GM18499 (cell line): ENCODE results near the gene SFT2D3.

Experiments
- ATAC-seq: cut with Tn5 transposase; IDR thresholded peaks from one replicate; pipeline ENCODE4 v1.9.1; 2021; ENCODE audit warnings: moderate number of reproducible peaks; ENCODE audit not compliant: insufficient read depth, unreplicated experiment

Gene SFT2D3

DNA sequence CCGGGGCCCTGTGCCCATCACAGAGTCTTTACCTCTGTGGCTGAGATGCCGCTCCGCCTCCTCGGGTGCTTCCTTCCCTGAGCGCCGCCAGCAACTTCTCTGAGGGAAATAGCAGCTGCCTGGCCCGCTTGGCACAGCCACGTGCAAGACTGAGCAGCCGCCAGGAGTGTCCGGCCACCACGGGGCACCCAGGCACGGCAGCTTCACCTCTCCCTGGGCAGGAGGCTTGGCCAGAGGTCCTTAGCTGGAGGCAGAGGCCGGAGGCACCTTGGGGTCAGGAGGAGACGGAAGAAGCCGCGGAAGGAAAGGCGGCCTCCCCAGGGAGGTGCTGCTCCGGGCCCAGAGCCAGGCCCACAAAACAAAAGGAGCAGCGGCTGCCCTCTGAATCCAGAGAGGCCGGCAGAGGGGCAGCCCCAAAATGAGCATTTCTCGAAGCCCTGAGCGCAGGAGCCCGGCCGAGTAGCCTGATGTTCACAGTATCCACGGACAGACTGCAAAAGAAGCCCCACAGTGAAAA lies 20.0 kb upstream of the SFT2D3 start:
- no peak for ATAC-seq

DNA sequence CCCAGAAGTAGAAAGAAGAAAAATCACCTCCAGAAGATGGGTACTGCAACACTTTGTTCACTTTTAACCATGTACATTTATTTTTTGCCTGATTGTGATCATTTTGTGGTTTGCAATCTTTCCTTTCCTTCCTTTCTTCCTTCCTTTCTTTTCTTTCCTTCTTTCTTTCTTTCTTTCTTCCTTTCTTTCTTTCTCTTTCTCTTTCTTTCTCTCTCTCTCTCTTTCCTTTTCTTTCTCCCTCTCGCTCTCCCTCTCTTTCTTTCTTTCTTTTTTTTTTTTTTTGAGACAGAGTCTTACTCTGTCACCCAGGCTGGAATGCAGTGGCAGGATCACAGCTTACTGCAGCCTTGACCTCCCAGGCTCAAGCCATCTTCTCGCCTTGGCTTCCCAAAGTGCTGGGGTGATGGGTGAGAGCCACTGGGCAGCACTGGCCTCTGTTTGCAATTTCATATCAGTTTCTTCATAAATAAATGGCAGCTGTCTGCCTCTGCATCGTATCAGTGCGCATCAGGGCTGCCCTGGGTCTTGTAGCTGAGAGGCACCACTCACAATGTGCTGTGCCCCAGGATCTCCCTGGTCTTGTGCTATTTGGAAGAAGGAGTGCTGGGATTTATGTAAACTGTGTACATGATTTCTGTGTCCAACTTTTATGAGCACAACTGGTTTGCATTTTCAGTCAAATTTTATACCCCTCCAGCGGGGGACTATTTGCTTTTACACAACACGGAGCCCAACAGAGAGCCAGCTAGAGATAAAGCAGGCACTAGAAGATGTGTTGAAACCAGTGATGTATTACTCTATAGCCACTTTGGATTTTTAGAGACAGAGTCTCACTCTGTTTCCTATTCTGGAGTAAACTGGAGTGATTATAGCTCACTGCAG lies 19.1 kb upstream of the SFT2D3 start:
- ATAC-seq = no peak

DNA sequence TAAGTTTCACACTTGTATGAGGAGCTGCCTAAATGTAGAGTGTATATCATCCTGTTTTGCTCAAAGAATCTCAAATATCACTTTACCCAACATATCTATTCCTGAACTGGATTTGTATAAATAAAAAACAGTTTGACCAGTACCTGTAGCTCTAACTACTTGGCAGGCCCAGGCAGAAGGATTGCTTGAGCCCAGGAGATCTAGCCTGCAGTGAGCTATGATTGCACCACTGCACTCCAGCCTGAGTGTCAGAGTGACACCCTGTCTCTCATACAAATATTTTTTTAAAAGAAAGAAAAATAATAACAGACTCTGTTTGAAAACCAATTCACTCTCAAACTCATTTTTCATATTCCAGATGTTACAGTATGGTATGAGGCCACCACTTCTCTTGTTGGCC lies 18.2 kb upstream of the SFT2D3 start:
- ATAC-seq = no peak

DNA sequence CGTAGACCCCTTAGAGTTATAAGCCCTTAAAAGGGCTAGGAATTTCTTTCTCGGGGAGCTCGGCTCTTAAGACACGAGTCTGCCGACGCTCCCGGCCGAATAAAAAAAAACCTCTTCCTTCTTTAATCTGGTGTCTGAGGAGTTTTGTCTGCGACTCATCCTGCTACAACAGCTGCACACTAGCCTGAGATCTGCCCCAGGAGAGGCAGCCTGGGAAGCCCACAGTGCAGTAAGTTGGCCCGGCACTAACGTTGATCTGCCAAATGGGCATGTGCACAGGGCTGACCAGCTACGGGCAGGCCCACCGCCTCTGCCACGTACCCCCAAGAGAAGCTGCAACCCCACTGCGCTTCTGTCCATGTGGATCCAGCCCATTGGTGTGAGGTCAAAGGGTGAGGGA lies 17.5 kb upstream of the SFT2D3 start:
- ATAC-seq = no peak

DNA sequence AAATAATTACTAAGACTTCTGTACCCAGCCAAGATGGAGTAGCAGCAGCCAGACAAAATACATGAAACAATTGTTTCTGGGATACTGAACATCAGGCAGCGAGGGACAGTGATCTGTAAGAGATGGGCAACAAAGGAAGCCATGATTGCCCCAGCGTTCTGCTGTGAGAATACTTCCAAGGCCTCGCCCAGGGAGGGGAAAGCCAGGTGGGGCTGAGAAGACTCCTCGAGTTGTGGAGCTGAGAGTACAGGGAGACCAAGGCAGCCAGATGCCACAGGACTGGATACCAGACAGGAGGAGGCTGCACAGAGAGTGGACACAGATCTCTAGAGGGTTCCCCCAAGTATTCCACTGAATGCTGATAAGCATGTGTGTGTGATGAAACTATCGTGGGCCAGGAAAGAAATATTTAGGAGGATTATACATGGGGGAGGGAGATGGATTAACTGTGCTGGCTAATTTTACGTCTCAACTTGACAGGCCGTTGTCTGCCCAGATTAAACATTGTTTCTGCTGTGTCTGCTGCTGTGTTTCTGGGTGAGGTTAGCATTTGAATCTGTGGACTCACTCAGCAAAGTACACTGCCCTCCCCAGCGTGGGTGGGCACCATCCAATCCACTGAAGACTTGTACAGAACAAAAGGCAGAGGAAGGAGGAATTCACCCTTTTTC lies 15.8 kb upstream of the SFT2D3 start:
- no peak for ATAC-seq

DNA sequence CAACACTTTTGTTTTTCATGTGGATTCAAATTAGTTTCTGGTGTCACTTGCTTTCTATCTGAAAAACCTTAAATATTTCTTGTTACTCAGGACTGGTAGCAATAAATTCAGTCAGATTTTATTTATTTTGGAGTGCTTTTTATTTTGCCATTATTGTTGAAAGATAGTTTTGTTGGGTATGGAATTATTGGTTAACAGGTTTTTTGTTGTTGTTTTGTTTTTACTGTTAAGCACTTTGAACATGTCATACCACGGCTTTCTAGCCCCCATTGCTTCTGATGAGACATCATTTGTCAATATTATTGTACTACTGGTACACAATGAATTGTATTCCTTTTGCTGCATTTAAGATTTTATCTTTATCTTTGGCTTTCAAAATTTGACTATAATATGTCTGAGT lies 12.9 kb upstream of the SFT2D3 start:
- ATAC-seq = no peak

DNA sequence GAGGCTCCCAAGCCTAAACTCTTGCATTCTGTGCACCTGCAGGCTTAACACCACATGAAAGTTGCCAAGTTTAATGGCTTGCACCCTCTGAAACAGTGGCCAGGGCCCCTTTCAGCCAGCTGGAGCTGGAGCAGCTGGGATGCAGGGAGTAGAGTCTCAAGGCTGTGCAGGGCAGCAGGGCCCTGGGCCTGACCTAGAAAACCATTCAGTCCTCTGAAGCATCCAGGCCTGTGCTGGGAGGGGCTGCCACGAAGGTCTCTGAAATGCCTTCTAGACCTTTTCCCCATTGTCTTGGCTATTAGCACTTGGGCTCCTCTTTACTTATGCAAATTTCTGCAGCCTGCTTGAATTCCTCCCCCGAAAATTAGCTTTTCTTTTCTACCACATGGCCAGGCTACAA lies 10.6 kb upstream of the SFT2D3 start:
- ATAC-seq = no peak

DNA sequence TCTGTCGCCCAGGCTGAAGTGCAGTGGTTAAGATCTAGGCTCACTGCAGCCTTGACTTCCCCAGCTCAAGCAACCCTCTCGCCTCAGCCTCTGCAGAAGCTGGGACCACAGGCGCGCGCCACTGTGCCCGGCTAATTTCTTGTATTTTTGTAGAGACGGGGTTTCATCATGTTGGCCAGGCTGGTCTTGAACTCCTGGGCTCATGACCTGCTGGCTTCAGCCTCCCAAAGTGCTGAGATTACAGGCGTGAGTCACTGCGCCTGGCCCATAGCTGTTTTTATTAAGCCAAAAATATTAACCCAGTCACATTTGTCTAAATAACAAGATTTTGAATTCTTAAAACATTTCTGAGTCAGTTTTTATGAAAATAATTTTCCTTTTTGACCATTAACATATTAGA lies 6.3 kb upstream of the SFT2D3 start:
- ATAC-seq = no peak

DNA sequence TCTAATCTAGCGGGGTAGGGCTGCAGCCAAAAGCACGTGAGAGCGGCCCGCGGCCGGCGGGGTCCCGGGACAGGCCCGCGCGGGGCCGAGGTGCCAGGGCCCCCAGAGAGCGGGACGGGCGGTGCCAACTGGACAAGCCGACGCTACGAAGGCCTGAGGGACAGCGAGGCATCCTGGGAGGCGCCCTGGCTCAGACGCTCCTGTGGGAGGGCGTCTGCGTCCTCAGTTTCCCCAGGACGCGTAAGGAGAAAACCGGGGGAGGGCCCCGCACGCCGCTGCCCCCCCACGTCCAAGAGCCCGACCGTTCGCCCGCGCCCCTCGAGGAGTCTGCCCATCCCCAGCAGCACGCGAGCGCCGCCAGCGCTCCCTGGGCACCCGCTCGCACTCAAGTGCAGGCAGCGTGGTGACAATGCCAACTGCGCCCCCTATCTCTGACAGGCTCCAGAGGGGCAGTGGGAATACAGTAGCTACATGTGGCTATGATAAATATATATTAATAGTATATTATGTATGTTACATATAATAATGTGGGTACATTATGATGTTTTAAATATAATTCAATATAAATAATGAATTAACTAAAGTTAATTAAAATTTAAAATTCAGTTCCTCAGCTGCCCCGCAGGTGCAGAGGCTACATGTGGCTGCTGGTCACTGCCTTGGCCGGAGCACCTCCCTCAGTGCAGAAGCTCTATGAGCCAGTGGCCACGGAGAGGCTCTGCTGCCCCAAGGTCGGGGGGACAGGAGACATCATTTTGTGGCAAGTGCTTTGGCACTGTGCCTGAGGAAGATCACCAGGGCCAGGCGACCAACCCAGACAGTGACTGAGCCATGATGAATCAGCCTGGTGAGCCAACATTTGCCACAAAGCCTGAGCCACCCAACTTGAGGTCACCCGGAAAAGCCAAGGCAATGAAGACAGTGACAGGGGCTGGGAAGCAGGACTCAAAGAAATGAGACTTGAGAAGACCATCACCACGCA lies 5.5 kb upstream of the SFT2D3 start:
- no peak for ATAC-seq

DNA sequence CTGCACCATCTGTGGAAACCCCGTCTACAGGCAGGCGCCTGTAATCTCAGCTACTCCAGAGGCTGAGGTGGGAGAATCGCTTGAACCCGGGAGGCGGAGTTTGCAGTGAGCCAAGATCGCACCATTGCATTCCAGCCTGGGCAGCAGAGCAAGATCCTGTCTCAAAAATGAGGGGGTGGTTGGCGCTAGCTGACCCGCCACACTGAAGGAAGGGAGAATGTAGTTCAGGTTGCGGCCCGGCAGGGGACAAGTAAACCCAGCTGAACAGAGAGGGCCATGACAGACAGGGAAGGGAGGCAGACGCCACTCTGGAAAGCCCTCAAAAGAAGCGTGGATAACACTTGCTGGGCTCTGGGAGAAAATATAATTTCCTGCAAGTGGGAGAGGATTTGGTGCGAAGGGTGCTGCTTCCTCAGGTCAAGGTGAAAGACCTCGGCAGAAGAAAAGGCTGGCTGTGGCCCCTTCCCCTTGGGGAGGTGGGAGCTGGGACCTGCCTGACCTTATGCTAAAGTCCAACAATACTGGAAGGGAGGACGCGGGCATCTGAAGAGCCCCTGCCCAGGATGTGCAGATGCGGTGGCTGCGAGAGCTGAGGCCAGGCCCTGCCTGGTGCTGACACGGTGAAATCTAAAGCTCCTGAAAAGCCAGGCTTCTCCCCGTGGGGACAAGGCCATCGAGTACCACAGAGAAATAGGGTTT lies 3.7 kb upstream of the SFT2D3 start:
- no peak for ATAC-seq

DNA sequence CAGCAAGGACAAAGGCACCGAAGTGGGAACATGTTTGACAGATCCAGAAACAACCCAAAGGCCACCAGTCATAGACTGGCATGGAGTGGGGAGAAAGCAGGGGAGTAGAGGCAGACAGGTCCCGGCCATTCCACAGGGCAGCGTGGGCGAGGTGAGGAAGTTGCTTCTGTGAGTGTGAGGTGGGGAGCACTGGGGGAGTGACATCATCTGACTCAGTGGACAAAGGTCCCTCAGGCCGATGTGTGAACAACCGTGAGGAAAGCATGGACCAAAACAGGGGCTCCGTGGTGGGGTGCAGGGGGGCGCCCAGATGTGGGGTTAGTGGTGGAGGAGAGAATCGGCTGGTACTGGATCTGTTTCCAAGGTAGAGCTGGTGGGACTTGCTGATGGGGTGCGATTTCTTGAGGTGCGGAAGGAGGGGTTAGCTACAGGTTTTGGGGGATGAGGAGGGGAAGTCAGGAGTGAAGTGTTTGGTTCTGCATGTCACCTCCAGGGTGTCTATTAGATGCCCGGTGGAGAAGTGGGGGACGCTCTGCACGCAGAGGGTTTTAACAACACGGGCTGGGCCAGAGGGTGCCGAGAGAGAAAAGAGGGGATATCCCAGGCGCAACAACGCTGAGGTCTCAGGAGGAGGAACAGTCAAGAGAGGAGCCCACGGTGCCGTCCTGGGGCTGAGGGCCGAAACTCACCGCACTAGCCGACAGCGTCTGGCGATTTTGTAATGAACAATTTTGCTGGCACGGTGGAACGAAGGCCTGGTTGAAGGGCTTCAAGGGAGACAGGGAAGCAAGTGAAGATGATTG lies 2.5 kb upstream of the SFT2D3 start:
- ATAC-seq = no peak

DNA sequence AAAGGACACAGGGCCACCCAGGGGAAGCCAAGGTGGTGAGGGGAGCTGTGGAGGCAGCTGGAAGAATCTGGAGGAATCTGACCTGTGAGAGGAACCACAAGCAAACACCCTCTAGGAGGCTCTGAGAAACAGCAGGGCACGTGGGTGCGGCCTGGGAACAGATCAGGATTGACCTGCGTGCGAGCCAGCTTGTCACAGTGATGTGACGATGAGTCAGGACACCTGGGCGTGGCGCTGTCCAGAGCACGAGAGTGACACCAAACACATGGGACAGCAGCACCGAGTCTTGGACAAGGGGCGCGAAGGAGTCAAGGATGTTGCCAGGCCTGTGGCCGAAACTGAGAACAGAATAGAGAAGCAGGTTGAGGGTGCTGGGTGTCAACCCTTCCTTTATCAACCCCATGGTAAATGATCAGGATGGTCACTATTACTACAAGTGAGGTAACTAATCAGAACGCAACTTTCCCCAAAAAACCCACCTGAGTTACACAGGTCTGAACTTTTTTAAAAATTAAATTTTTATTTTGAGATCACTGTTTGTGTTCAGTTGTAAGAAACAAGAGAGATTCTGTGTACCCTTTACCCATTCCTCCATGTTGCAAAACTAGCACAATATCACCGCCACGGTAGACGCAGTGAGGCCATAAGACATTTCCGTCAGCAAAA lies 637 bp upstream of the SFT2D3 start:
- peak; percentile 47 for ATAC-seq

DNA sequence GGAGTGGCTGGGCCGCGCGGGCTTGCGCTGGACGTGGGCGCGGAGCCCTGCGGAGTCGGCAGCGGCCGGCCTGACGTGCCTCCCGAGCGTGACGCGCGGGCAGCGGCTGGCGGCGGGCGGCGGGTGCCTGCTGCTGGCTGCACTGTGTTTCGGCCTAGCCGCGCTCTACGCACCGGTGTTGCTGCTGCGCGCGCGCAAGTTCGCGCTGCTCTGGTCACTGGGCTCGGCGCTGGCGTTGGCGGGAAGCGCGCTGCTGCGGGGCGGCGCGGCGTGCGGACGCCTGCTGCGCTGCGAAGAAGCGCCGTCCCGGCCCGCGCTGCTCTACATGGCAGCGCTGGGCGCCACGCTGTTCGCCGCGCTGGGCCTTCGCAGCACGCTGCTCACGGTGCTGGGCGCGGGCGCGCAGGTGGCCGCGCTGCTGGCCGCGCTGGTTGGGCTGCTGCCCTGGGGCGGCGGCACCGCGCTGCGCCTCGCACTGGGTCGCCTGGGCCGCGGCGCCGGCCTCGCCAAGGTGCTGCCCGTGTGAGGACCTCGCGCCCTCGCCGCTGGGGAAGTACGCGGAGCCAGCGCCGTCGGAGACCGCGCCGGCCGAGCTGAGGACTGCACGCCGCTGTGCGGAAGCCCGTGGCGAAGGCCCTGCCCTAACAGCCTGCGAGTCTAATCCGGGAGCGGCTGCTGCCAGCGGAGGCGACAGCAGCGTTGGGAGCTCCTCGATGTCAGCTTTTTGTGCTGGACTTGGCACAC lies 526 bp downstream of the SFT2D3 start:
- ATAC-seq = peak; percentile 19

DNA sequence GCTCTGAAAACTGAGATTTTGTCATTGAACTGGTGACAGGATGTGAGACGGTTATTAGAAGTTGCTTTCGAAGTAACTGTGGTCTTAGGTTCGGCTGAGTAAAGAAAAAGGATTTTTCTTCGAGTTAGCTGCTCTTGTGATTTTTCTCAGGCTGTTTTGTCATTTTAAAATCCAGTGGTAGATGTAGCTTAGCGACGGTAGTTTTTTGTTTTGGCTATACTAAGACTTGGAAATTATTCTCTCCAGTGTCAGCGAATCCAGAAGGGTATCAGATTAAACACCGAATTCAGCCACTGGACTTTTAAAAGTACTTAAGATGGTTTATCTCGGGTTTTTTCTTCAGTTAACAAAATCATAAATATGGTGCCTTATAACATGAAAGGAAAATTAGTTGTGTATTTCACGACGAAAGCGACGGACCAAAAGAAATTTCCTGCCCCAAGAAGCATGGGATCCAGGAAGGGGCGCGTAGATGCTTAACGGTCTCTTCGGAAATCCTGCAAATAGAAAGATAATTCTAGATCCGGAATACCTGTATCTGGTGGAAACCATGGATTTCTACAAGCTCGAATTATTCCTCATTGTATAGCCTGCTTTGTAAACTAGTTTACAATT lies 1.2 kb downstream of the SFT2D3 start:
- ATAC-seq = no peak

DNA sequence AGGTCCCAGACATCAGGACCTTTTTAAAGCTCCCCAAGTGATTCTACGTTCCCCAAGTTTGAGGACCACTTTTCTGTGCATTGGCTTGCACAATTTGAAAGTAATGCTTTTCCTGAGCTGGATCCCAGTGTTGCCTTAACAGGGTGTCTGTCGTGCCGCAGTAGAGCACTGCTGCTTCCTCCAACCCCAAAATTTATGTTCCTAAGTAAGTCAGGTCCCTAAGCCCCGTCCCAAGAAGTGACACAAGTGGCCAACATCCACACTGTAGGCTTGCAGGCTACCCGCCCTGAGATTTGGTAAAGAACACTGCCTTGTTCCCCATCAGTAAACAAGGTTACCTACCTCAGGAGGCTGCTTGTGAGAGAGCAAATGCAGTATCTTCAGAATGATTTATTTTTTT lies 2.0 kb downstream of the SFT2D3 start:
- ATAC-seq = no peak

DNA sequence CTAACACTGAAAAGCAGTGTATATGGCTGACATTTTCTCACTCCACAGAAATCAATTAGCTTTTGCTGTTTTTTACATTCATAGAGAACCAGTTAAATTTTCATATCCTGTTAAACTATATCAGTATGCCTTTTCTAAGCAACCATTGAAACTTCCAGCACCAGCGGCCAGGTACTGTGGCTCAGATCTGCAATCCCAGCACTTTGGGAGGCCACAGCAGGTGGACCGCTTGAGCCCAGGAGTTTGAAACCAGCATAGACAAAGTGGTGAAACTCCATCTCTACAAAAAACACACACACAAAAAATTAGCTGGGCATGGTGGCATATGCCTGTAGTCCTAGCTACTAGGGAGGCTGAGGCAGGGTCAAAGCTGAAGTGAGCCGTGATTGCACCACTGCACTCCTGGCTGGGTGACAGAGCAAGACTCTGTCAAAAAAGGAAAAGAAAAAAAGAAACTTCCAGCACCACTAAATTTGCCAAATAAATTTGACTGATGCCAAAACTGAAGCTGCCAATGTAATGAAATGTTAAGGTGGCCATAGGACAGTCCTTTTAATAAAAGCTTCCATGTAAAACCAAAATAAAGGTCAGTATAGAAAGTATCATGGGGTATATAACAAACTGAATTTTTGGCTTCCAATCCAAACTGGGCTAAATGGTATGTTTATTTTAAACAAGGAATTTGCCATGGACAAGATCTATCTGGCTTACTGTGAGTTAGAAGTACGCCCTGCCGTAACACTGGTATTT lies 3.5 kb downstream of the SFT2D3 start:
- no peak for ATAC-seq
